NCI-H1092 treated with DMSO at 0.1 percent for 48 hours (cell line): ENCODE data around the gene AKR7A3.
"Not testable (repeated sequence)": the region's sequence is repeated elsewhere in the genome, so short reads cannot be mapped to it uniquely, and the experiment has no call there.

Experiments
- DNase-seq: peaks from one replicate; lab custom pipeline; 2025; lab: John Stamatoyannopoulos, UW

AKR7A3 gene

GRCh38 chr1:19317126-19317910, 28.7 kb upstream of the AKR7A3 start:
- no peak for DNase-seq

GRCh38 chr1:19315378-19316198, 27.0 kb upstream of the AKR7A3 start:
- no peak for DNase-seq

GRCh38 chr1:19313961-19314882, 25.7 kb upstream of the AKR7A3 start:
- DNase-seq, result no peak

GRCh38 chr1:19313636-19313959, 25.0 kb upstream of the AKR7A3 start:
- no peak for DNase-seq

- DNase-seq, result no peak
Measured at GRCh38 chr1:19312782-19313635, 24.4 kb upstream of the AKR7A3 start.

- DNase-seq, result peak; percentile 92
Measured at GRCh38 chr1:19311931-19312781, 23.6 kb upstream of the AKR7A3 start, which contains the start of the genes AKR7A2 and SLC66A1. Gene AKR7A2 (minus strand): TSS chr1:19312144. CDS start chr1:19312124, 20 bp downstream. Gene SLC66A1 (plus strand): TSS chr1:19312326. CDS start chr1:19317678, 5,352 bp downstream.

- peak; percentile 60 for DNase-seq
Measured at GRCh38 chr1:19311503-19311930, 22.9 kb upstream of the AKR7A3 start.

- peak; percentile 52 for DNase-seq
Measured at GRCh38 chr1:19310720-19311502, 22.3 kb upstream of the AKR7A3 start.

- no peak for DNase-seq
Measured at GRCh38 chr1:19310061-19310460, 21.5 kb upstream of the AKR7A3 start.

GRCh38 chr1:19309123-19309813, 20.7 kb upstream of the AKR7A3 start:
- no peak for DNase-seq

GRCh38 chr1:19308509-19308907, 19.9 kb upstream of the AKR7A3 start:
- DNase-seq, result no peak

GRCh38 chr1:19307794-19308508, 19.4 kb upstream of the AKR7A3 start:
- no peak for DNase-seq

- no peak for DNase-seq
Measured at GRCh38 chr1:19306941-19307340, 18.4 kb upstream of the AKR7A3 start.

GRCh38 chr1:19305880-19306279, 17.3 kb upstream of the AKR7A3 start:
- DNase-seq, result no peak

- not testable (repeated sequence) for DNase-seq
Measured at GRCh38 chr1:19304081-19304480, 15.5 kb upstream of the AKR7A3 start.

GRCh38 chr1:19300211-19300610, 11.6 kb upstream of the AKR7A3 start:
- DNase-seq, result no peak

GRCh38 chr1:19294638-19295037, 6.1 kb upstream of the AKR7A3 start:
- no peak for DNase-seq

- DNase-seq, result no peak
Measured at GRCh38 chr1:19289244-19289643, 674 bp upstream of the AKR7A3 start.
